Breast epithelium (tissue), 3 donors: ENCODE data around the gene GPR31.

ENCODE experiments used
- CTCF ChIP-seq, 3 donors: fragments of 450-650 bp; IDR thresholded peaks; one replicate each; pipeline ENCODE4 v1.5.1; 2016 to 2017; ENCODE audit warnings: antibody characterized with exemption in 3 of 3, mild to moderate bottlenecking in 3 of 3, moderate library complexity in 3 of 3
- POLR2A ChIP-seq: fragments of 450-650 bp; IDR thresholded peaks from one replicate; pipeline ENCODE4 v1.6.1; 2016; ENCODE audit warnings: antibody characterized with exemption, mild to moderate bottlenecking, moderate library complexity
- POLR2AphosphoS5 ChIP-seq, 3 donors: sonication (generic); formaldehyde crosslinking; IDR thresholded peaks; one replicate each; pipeline ENCODE4 v1.6.1; 2017; ENCODE audit warnings: antibody characterized with exemption in 3 of 3

GRCh38 chr6:167111597-167111996 is 46.2 kb downstream of the GPR31 start:
- TF ChIP-seq CTCF (IDR thresholded peaks at IDR 0.05) (no peak), POLR2A (no peak), POLR2AphosphoS5 (IDR thresholded peaks at IDR 0.05) (no peak)
